HG03469 (cell line): ENCODE results near the gene SRPK3.
"Not testable (repeated sequence)": the region's sequence is repeated elsewhere in the genome, so short reads cannot be mapped to it uniquely, and the experiment has no call there.

Experiments
- ATAC-seq: cut with Tn5 transposase; IDR thresholded peaks from one replicate; pipeline ENCODE4 v1.9.1; 2021; ENCODE audit warnings: mild to moderate bottlenecking, moderate library complexity, moderate number of reproducible peaks; ENCODE audit not compliant: unreplicated experiment

Gene SRPK3

GRCh38 chrX:153780678-153781427, at the start of gene SRPK3:
TSS of gene SRPK3 (plus strand) at chrX:153781041. CDS start at chrX:153781087, 46 bp downstream.
- ATAC-seq = no peak

- ATAC-seq = no peak
Measured at GRCh38 chrX:153731117-153731844, 49.6 kb upstream of the SRPK3 start.

DNA sequence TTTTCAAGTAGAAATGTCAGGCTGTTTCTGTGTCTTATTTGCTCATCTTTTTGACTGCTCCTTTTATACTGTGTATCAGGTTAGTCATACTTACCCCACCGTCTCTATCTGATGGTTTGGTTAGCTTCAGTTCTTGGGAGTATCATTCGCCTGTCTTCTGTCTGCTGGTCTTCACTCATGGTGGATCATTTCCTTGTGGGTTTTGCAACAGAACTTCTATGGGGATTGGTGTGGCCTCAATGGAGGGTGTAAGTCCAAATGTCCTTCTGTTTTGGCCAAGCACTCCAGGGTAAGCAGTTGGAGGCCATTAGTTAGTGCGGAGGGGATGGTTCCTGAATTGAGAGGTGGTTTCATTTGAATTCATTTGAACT, 49.0 kb upstream of the SRPK3 start:
- ATAC-seq = no peak

- ATAC-seq = no peak
Measured at GRCh38 chrX:153732401-153732800, 48.4 kb upstream of the SRPK3 start.

GRCh38 chrX:153733651-153734240, 47.1 kb upstream of the SRPK3 start:
- ATAC-seq = no peak

DNA sequence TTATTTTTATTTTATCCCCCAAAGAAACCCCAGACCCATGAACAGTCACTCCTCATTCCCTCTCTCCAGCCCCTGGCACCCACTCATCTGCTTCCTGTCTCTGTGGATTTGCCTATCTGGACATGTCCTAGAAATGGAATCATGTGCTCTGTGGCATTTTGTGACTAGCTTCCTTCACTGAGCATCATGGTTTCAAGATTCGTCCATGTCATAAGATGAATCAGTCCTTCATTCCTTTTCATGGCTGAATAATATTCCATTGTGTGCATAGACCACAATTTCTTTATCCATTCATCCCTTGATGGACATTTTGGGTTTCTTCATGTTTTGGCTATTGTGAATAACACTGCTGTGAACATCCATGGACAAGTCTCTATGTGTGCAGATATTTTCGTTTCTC, 46.0 kb upstream of the SRPK3 start:
- no peak for ATAC-seq

DNA sequence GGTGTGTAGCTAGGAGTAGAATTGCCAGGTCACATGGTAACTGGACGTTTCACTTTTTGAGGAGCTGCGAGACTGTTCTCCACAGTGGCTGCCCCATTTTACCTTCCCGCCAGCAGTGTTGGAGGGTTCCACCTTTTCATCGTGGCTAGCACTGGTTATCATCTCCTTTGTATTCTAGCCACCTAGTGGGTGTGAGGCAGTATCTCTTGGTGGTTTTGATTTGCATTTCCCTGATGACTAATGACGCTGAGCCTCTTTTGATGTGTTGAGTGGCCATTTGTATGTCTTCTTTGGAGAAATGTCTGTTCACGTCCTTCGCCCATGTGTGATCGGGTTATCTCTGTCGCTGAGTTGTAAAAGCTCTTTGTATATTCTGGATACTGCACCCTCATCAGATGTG, 45.6 kb upstream of the SRPK3 start:
- no peak for ATAC-seq

GRCh38 chrX:153736071-153736820, 44.6 kb upstream of the SRPK3 start:
- no peak for ATAC-seq

GRCh38 chrX:153736871-153737441, 43.9 kb upstream of the SRPK3 start:
- ATAC-seq = no peak

DNA sequence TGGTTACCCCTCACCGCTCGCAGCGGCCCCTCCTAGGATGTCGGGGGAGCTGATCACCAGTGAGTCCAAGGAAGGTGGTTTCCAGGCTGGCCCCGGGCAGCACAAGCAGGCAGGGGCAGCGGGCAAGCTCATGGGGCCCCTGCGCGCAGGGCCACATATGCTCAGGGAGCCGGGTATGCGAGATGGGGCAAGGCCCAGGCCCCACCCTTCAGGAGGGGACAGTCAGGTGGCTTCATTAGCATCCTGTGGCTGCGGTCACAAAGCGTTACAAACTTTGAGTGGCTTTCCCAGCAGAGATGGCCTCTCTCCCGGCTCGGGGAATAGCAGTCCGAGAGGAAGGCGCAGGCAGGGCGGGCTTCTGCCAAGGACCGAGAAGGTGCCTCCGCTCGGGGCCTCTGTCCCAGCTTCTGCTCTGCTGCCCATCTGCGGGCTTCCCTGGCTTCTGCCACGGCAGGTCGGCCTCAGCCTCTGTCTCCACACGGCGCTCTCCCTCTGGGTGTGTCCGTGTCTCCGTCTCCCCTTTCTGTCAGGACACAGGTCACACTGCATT, 42.7 kb upstream of the SRPK3 start:
- ATAC-seq = no peak

- ATAC-seq = no peak
Measured at GRCh38 chrX:153739754-153740486, 40.9 kb upstream of the SRPK3 start.

DNA sequence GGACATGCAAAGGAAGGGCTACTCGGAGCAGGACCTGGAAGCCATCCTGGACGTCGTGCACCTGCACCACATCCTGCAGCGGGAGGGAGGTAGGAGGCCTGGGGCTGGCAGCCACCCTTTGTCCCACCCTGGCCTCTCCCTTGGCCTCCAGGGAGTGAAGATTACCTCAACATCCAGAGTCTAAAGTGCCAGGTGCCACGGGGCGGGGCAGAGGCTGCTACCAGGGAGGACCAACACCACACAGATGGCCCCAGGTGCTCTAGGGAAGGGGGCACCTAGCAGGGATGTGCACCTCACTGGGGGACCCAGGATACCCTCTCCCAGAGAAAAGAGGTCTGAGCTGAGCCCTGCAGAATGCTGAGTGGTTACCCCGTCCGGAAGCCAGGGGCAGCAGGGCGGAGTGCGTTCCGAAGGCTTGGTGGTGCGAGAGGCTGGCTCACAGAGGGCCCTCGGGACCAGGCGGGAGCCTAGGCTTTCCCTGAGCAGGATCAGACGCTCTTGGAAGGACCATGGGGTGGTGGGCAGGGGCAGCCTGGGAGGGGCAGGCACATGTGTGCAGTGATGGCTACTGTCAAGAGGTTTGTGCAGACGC, 40.1 kb upstream of the SRPK3 start:
- ATAC-seq = no peak

- no peak for ATAC-seq
Measured at GRCh38 chrX:153741446-153741845, 39.4 kb upstream of the SRPK3 start.

DNA sequence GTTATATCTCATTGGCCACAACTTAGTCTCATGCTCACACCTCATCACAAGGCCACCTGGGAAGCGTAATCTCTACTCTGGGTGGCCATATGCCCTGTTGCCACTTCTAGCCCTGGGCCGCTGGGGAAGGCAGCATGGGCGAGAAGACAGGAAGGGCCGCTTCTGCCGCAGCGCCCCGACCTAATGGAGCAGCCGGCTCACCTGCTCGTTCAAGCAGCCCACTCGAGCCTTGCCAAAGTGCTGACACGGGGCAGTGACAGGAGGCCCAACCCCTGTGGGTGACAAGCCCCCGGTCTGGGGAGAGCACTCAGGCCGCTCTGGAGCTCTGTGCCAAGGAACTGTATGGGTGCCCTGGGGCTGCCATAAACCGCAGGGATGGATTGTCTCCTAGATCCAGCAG, 38.7 kb upstream of the SRPK3 start:
- not testable (repeated sequence) for ATAC-seq

DNA sequence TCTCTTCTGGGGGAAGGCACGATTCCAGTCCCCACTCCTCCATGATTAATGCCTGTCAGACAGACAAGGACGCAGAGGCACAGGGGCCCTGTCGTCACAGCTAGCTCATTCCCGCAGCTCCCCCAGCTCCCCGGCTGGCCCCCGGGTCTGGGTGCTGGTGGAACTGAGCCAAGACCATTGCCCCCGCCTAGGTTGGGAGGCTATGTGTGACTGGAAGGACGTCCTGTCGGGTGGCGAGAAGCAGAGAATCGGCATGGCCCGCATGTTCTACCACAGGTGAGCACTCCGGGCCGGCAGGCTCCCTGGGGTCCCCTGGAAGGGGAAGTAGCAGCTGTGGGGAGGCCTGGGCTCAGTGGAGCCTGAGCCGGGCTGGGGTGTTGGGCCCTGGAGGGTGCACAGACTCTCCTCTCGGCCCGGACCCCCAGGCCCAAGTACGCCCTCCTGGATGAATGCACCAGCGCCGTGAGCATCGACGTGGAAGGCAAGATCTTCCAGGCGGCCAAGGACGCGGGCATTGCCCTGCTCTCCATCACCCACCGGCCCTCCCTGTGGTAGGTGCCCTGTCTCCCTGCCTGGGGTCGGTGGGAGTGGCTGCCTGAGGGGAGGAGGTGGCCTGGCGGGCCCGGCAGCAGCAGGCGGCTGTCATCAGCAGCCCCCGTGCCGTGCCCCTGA, 37.9 kb upstream of the SRPK3 start:
- not testable (repeated sequence) for ATAC-seq

DNA sequence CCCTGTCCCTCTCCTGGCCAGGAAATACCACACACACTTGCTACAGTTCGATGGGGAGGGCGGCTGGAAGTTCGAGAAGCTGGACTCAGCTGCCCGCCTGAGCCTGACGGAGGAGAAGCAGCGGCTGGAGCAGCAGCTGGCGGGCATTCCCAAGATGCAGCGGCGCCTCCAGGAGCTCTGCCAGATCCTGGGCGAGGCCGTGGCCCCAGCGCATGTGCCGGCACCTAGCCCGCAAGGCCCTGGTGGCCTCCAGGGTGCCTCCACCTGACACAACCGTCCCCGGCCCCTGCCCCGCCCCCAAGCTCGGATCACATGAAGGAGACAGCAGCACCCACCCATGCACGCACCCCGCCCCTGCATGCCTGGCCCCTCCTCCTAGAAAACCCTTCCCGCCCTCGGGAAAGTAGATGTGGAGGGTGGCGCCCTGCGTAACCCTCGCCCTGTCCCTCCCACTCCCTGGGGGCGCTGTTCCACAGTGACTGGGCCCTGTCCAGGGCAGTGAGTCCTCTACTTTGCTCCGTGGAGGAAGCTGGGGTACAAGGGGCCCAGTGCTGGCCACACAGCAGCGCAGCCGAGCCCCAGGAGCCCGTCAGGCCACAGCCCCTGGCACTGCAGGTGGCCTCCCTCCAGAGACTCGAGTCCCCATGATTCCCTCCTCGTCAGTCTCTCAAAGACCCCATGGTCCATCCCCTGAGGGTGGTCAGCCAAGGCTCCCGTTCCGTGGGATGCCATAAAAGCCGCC, 37.2 kb upstream of the SRPK3 start:
- ATAC-seq = not testable (repeated sequence)

- no peak for ATAC-seq
Measured at GRCh38 chrX:153744210-153745066, 36.4 kb upstream of the SRPK3 start.
